Heart right ventricle (tissue), 16 donors: ENCODE measurements around the gene ZNF578. TPM values are rescaled to one million over a fixed set of nuclear protein-coding genes. Genes with fewer than 3 reads are reported as not detected.

Experiments used
- ATAC-seq, 8 donors: fragments of 200-7000 bp; cut with Tn5 transposase; one replicate each; pipeline ENCODE4 v1.9.1; 2020; ENCODE audit warnings: mild to moderate bottlenecking in 8 of 8, moderate library complexity in 8 of 8, moderate number of reproducible peaks in 1 of 8
- DNase-seq, 2 donors: peaks; one replicate each; pipeline ENCODE4 v3.0.0-alpha.2; 2020
- H3K27ac ChIP-seq, 10 donors: fragments of 200-600 bp; sonication (generic) in 2 of 10; one replicate each; pipeline versions ENCODE4 v1.5.0 to v1.8.0; 2020 to 2022; ENCODE audit warnings: mild to moderate bottlenecking in 3 of 10
- H3K27me3 ChIP-seq, 7 donors: fragments of 200-600 bp; one replicate each; pipeline ENCODE4 v1.8.0; 2021 to 2022; ENCODE audit warnings: mild to moderate bottlenecking in 2 of 7
- H3K36me3 ChIP-seq, 9 donors: fragments of 200-600 bp; sonication (generic) in 1 of 9; one replicate each; pipeline versions ENCODE4 v1.5.0 to v1.8.0; 2020 to 2022; ENCODE audit warnings: mild to moderate bottlenecking in 2 of 9
- H3K4me1 ChIP-seq, 9 donors: fragments of 200-600 bp; sonication (generic) in 1 of 9; one replicate each; pipeline versions ENCODE4 v1.5.0 to v1.8.0; 2020 to 2022; ENCODE audit warnings: mild to moderate bottlenecking in 4 of 9
- H3K4me3 ChIP-seq, 10 donors: fragments of 200-600 bp; sonication (generic) in 2 of 10; one replicate each; pipeline versions ENCODE4 v1.5.0 to v1.8.0; 2020 to 2022; ENCODE audit warnings: mild to moderate bottlenecking in 7 of 10, moderate library complexity in 2 of 10
- H3K9me3 ChIP-seq, 11 donors: fragments of 200-600 bp in 10 of 11; sonication (generic) in 2 of 11; one replicate each; pipeline versions ENCODE4 v1.5.0 to v1.8.0; 2013 to 2022; ENCODE audit warnings: mild to moderate bottlenecking in 2 of 11, control low read depth in 1 of 11, moderate library complexity in 1 of 11
- WGBS, 2 donors: extraction: QIAGEN DNeasy Blood & Tissue Kit; methylation state at CpG; one replicate each; pipeline ENCODE4 v1.1.7; 2013; ENCODE audit warnings: inconsistent platforms in 1 of 2; 5-methylcytosine and 5-hydroxymethylcytosine counted together
- intact Hi-C, 10 donors: fragments of 100-400 bp; cut with DNase I; formaldehyde crosslinking; loops; one replicate each; pipeline versions ENCODE4 v1.11.1 to v1.14.2; 2022
- long read RNA-seq, 3 donors: library from polyadenylated mRNA; unstranded; transcript quantifications; one replicate each; pipeline ENCODE4 v2.0.0, GENCODE V29; 2020 to 2021
- polyA plus RNA-seq, 2 donors: library from polyadenylated mRNA; stranded (reverse); fragments of 200-250 nt; gene quantifications; one replicate each; pipeline ENCODE4 v1.2.3, GENCODE V29; 2013
- total RNA-seq, 10 donors: library from RNA; stranded (reverse); fragmentation: NEBNext Ultra II Directional in 3 of 10; extraction: Animal tissue kit (Norgen Biotek cat#: 25700) in 3 of 10; gene quantifications; one replicate each; pipeline versions ENCODE4 v1.2.1 to v1.2.4, GENCODE V29; 2021 to 2023
- TF ChIP-seq, protein P1 (sequence below), 9 donors: fragments of 200-600 bp; sonication (generic) in 2 of 9; IDR thresholded peaks; one replicate each; pipeline versions ENCODE4 v1.5.0 to v1.8.0; 2021 to 2022; ENCODE audit warnings: antibody characterized with exemption in 9 of 9, mild to moderate bottlenecking in 5 of 9, moderate library complexity in 1 of 9
- donor health status: Arrhythmogenic right ventricular cardiomyopathy.
- donor health status: ischemic (EF 13 %, LVEDD 7.1; RV severe dilation, severe dysfunction).
- donor health status: healthy with polysubstance abuse.
- donor health status: DM: no; HTN: yes; CAD: no.
- donor health status: DM: no; HTN: no; CAD: no.
- donor health status: ischemic (EF 25% LVEDD 6.9; RV normal size, moderate dysfunction).
- donor health status: ischemic (EF 25% LVEDD 5.7; RV mildly dilated, moderate dysfunction).
- donor health status: healthy.
- donor health status: DM: yes; HTN: yes; CAD: no.
- donor health status: Ischemic cardiomyopathy.
- donor health status: ischemic (EF 35%, LVEDD 5.7; RV mildly dilated, moderate dysfunction).
- donor health status: nonischemic (EF 11% LVEDD 7.7; RV severe dilation, severe dysfunction).
- donor health status: DM: yes; HTN: yes; CAD: no.
- donor health status: PGD.
- donor health status: ischemic (EF 29% LVEDD 5.4; RV normal size, mild dysfunction).
- donor health status: nonischemic (EF 23%, LVEDD 6.1; RV moderate dilation, normal function).

The ZNF578 gene
- total RNA-seq = 1 to 10 TPM; 1.3 to 3.5 (median 2.0) TPM
- 1 to 10 TPM in 1 of 2 donors, under 1 TPM in 1; 0.58 to 1.8 TPM for polyA plus RNA-seq
- long read RNA-seq, donor 1 = 0 reads
- long read RNA-seq, donor 2 = 0 reads
- long read RNA-seq, donor 3, partial matches to known transcripts = 1 of 1 reads
- long read RNA-seq, donor 3, other reads (novel, unspliced or antisense) = 0 of 1 reads

DNA sequence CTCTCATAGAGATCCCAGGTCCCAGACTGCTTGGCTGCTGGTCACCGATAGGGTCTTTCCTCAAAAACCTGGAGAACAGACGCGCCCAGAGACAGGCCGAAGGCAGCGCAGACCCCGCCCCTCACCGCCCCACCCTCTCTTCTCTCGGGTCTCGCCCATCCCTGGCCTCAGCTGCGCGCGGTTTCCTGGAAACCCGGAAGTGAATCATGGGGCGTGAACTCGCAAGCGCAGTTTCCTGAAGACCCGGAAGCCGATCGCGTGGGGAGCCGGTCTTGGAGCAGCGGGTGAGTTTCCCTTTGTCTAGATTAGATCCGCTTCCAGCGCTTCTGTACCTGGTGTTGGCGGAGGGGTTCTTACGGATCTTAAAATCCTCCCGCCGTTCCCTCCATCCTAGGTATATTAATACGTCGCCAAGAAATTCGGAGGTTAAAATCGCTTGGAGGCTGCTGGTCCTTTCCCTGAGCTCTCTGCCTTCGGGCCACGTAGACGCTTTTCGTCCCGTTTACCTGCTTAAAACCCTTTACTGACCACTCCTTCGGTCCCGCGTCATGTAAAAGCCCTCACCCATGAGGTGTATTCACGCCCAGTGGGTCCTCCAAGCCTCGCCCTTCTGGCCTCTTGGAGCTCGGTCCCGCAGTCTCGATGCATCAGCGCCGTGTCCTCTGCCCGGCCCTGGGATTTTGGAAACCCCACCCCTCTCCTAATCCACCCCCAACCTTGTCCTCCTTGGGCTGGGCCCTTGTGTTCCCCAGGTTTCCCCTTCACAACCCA is at the start of gene ZNF578:
ZNF578 (plus strand) TSS at position 230 of the 771 bp plus-strand sequence. CDS start 48,293 bp downstream, outside the sequence.
- WGBS, 2 donors = 1 to 2% methylated on average over 48 of the region's 48 CpGs
- TF ChIP-seq, protein P1, sequence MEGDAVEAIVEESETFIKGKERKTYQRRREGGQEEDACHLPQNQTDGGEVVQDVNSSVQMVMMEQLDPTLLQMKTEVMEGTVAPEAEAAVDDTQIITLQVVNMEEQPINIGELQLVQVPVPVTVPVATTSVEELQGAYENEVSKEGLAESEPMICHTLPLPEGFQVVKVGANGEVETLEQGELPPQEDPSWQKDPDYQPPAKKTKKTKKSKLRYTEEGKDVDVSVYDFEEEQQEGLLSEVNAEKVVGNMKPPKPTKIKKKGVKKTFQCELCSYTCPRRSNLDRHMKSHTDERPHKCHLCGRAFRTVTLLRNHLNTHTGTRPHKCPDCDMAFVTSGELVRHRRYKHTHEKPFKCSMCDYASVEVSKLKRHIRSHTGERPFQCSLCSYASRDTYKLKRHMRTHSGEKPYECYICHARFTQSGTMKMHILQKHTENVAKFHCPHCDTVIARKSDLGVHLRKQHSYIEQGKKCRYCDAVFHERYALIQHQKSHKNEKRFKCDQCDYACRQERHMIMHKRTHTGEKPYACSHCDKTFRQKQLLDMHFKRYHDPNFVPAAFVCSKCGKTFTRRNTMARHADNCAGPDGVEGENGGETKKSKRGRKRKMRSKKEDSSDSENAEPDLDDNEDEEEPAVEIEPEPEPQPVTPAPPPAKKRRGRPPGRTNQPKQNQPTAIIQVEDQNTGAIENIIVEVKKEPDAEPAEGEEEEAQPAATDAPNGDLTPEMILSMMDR (IDR thresholded peaks at IDR 0.05) = no peak
- Histone ChIP-seq H3K9me3 (peaks cover 0 to 100% (median 50%) of the 10 kb centered on the region in 11 donors), H3K27me3 (peaks cover 0 to 6% (median 0%) of the 10 kb centered on the region in 7 donors), H3K36me3 (peaks cover 3 to 43% (median 23%) of the 10 kb centered on the region in 9 donors), H3K4me1 (peaks cover 0 to 10% (median 5%) of the 10 kb centered on the region in 9 donors), H3K4me3 (peak within 1 kb of the TSS; percentile 55 to 89 (median 75)), H3K27ac (peak within 1 kb of the TSS in 8 of 10 donors; percentile 29 to 68 (median 54))
- DNase-seq (peak; percentile 85 to 89), ATAC-seq (peak; percentile 95 to 99 (median 98))
- intact Hi-C loops = no loop called here

DNA sequence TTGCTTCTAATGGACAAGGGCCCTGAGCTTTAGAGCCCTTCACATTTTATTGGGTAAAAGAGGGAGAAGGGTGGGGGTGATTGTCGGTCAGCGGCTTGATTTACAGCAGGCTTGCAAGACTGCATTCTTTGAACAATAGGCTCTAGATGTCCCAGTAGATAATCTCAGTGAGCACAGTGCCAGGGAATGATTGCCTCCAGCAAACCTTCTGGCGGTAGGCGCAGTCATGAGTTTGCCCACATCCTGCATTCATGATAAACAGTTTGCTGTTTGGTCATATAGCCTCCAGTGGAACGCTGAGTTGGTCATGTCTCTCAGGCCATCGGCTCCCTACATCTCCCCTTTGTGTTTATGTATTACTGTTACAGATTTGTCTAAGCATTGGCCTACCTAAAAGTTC is 43.1 kb upstream of the ZNF578 start:
- no peak overlapping the region for H3K4me3 ChIP-seq
- ATAC-seq (no peak), DNase-seq (no peak)
- no peaks in the 10 kb centered on the region for H3K27me3 ChIP-seq
- peaks cover 0 to 100% (median 62%) of the 10 kb centered on the region in 11 donors for H3K9me3 ChIP-seq
- H3K4me1 ChIP-seq = no peaks in the 10 kb centered on the region
- intact Hi-C loops = no loop called here
- H3K36me3 ChIP-seq = peaks cover 7 to 100% (median 90%) of the 10 kb centered on the region in 9 donors
- no peak overlapping the region for H3K27ac ChIP-seq
- TF ChIP-seq, protein P1 (IDR thresholded peaks at IDR 0.05) = no peak
- WGBS, 2 donors = 88 to 97% methylated on average over 6 of the region's 6 CpGs

DNA sequence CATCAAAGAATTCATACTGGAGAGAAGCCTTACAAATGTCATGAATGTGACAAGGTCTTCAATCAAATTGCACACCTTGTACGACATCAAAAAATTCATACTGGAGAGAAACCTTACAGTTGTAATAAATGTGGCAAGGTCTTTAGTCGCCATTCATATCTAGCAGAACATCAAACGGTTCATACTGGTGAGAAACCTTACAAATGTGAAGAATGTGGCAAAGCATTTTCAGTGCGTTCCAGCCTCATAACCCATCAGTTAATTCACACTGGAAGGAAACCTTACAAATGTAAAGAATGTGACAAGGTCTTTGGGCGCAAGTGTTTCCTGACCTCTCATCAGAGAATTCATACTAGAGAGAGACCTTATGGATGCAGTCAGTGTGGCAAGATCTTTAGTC is 37.6 kb upstream of the ZNF578 start:
- intact Hi-C loops = no loop called here
- DNase-seq (no peak), ATAC-seq (no peak)
- TF ChIP-seq, protein P1 (IDR thresholded peaks at IDR 0.05) = no peak
- Histone ChIP-seq H3K4me3 (no peak overlapping the region), H3K27ac (no peak overlapping the region), H3K9me3 (peaks cover 0 to 100% (median 89%) of the 10 kb centered on the region in 11 donors), H3K36me3 (peaks cover 0 to 55% (median 35%) of the 10 kb centered on the region in 9 donors), H3K27me3 (no peaks in the 10 kb centered on the region), H3K4me1 (no peaks in the 10 kb centered on the region)
- WGBS, 2 donors = 96% methylated on average over 5 of the region's 5 CpGs

DNA sequence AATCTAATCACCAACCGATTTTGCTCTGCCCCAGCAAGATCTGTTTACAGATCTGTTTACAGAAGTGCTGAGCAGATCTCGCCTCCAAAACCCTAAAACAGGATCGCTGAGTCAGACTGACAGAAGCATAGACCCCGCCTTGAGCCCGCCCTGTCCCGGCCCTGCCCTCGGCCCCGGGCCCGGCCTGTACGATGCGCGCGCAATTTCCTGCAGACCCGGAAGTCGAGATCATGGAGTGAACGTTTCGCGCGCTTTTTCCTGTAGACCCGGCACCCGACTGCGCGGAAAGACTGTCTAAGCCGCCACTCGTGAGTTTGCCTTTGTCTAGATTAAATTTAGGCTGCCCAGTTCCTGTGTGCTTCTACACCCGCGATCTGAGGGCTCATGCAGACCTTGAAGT is 24.4 kb upstream of the ZNF578 start, which contains the start of gene ZNF534:
ZNF534 (plus strand) TSS at position 212 of the 400 bp plus-strand sequence. CDS start 2,327 bp downstream, outside the sequence.
- 45 to 50% methylated on average over 27 of the region's 27 CpGs for WGBS, 2 donors
- Histone ChIP-seq H3K4me1 (no peaks in the 10 kb centered on the region), H3K27ac (no peak within 1 kb of the TSS), H3K27me3 (no peaks in the 10 kb centered on the region), H3K36me3 (peaks cover 0 to 35% (median 0%) of the 10 kb centered on the region in 9 donors), H3K4me3 (no peak within 1 kb of the TSS), H3K9me3 (peaks cover 0 to 100% (median 11%) of the 10 kb centered on the region in 11 donors)
- ATAC-seq = no peak
- TF ChIP-seq, protein P1 (IDR thresholded peaks at IDR 0.05) = no peak
- intact Hi-C loops = no loop called here
- DNase-seq = no peak
